Tongue (tissue), 2 donors: Measurements from ENCODE around the gene NT5C1A. TPM values are rescaled to one million over a fixed set of nuclear protein-coding genes. Genes with fewer than 3 reads are reported as not detected.

Experiments
- DNase-seq: peaks from one replicate; pipeline ENCODE4 v3.0.0-alpha.2; 2015
- total RNA-seq: library from RNA; depleted of rRNA; stranded (reverse); fragments of >200 nt; gene quantifications from one replicate; pipeline ENCODE4 v1.2.3, GENCODE V29; 2014

The NT5C1A gene
- total RNA-seq, 1 donor from 2014 or later = 19.6 TPM

- no peak for DNase-seq
Measured at GRCh38 chr1:39659110-39659509, 12.8 kb downstream of the NT5C1A start.

DNA sequence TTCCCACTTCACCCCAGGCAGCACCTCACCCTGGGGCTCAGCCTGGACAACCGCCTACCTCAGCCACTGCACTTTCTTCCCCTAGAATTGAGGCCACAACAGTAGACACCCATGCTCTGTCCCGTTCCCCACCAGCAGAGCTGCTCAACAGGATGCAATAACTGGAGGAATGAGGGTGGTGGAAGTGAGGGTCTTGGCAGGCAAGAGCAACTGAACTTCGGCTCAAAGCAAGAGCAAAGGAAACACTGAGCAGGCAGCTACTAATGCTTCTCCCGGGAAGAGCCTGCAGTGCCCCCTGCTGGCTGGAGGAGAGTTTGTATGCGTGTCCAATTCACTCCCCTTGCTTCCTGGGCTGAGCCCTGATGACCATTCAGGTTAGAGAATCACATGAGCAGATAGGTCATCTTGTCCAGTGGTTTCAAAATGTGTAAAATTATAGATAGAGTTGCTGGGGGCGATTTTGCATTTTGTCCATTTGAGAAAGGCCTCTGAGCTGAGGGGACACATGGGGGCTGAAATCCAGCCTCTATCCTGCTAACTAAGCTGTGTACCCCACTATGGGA, 13.9 kb downstream of the NT5C1A start:
- peak; percentile 82 for DNase-seq

GRCh38 chr1:39657402-39657801, 14.5 kb downstream of the NT5C1A start:
- no peak for DNase-seq

GRCh38 chr1:39656391-39656790, 15.5 kb downstream of the NT5C1A start:
- DNase-seq = no peak

DNA sequence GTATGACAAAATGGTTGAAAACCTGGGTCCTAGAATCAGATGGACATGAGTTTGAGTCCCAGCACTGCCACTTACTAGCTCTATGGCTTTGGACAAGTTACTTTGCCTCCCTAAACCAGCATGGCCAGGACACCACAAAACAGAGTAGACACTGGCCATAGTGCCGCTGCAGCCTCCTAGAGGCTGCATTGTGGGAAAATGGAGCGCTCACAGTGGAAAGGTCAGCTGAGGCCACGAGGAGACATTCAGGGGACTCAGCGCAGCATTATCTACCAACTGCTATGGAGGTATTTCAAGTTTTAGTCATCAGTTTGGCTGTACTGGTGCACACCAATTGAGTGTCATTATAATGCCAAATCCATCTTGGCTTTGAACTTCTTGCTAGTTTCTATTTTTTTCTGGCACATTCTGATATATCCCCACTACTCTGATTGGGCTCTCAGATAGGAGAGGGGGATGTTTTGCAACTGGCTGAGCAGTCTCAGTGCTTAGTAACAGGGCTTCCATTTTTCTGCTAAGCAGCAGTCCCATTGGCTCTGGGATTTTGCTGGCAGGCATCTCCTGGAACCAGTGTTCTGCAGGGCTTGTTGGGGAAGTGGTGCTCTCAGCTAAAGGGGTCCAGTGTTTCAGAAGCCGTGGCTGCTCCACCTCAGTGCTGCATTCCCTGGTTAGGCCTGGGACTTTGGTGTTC, 16.2 kb downstream of the NT5C1A start:
- DNase-seq = no peak

GRCh38 chr1:39654291-39654690, 17.6 kb downstream of the NT5C1A start:
- DNase-seq = no peak

DNA sequence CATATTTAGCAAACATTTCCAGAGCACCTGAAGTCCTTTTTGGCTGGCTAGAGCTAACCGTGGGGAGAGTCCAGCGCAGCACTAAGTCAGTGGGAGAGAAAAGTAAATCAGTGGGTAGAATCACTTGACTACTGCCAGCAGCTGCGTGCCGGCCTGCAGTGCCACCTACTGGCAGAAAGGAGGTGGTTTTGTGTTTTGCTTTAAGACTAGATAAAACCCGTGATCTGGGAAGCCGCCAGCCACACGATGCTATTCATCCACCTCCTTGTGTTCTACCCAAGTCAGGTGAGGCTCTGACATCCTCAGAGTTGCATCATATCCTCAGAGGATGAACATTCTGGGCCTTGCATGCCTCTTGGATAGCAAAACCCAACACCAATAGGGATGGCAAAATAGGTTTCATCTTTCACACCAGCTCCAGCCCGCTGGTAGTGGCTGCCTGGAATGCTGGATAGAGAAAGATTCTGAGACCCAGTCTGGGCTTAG, 18.3 kb downstream of the NT5C1A start:
- peak; percentile 92 for DNase-seq

- no peak for DNase-seq
Measured at GRCh38 chr1:39652554-39652953, 19.4 kb downstream of the NT5C1A start.

- DNase-seq = no peak
Measured at GRCh38 chr1:39652105-39652504, 19.8 kb downstream of the NT5C1A start.

DNA sequence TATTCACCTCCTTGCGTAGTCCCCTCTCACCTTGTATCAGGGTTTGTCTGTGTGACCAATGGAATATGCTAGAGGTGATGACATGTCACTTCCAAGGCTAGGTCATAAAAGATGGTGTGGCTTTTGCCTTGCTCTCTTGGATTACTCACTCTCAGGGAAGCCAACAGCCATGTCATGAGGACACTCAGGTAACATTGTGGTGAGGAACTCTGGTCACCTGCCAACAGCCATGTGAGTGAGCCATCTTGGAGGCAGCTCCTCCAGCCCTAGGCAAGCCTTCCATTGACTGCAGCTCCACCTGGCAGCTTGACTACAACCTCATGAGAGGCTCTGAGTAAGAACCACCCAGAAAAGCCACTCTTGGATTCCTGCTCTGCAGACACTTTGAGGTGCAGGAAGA, 21.5 kb downstream of the NT5C1A start:
- no peak for DNase-seq

DNA sequence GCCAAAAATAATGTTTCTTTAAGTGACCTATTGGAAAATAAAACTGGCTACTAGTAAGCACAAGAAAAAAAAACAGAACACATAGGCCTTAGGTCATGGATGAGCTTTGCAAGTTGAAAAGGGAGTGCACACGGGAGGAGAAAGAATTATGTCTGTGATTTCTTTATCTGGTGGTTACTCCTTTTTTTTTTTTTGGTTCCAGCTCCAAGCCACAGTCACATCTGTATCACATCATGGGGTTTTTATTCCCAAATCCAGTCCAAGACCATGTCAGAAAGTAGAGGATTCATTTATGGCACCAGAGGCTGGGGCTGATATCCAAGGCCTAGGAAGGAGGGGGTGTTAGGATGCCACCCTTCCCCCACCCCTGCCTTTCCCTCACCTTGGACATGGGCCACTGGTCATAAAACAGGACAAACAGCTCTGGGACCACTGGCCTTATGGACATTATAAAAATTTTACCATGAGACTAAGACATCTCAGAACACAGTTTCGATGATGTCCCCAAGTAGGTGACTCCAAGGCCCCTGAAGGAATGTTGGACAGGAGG, 22.2 kb downstream of the NT5C1A start:
- no peak for DNase-seq

DNA sequence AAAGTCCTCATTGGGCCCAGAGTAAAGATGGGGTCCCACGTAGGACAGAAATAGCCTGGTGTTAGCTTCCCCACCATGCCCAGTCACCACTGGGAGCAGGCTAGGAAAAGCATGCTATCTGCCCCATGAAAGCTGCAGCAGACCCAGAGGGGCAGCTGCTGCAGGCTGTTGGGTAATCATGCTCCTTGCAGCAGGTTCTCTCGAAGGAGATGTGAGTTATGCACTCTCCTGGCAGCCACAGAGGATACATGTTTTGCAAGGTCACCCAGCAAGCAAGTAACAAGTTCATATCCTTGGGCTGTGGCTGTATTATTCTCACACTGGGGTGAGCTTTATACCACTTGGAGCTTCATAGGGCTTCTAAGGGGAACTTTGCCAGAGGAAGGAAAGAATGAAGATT, 23.4 kb downstream of the NT5C1A start:
- DNase-seq = no peak

DNA sequence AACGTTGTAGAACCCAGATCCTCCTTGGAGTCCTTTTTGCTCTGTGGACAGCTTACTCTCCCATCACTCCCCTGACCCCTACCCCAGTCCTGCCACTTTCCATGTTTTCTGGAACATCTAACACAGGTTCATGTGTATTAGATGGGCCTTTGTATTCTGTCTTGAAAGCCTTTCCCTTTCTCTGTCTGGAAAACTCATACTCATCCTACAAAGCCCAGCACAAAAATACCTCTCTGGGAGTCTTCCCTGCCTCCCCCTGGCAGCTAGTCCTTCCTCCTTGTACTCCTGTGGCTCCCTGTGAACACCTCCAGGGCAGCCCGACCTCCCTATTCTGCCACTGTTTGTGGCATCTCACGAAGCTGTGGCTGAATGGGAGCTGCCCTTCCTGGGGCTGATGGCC, 24.7 kb downstream of the NT5C1A start:
- DNase-seq = no peak

DNA sequence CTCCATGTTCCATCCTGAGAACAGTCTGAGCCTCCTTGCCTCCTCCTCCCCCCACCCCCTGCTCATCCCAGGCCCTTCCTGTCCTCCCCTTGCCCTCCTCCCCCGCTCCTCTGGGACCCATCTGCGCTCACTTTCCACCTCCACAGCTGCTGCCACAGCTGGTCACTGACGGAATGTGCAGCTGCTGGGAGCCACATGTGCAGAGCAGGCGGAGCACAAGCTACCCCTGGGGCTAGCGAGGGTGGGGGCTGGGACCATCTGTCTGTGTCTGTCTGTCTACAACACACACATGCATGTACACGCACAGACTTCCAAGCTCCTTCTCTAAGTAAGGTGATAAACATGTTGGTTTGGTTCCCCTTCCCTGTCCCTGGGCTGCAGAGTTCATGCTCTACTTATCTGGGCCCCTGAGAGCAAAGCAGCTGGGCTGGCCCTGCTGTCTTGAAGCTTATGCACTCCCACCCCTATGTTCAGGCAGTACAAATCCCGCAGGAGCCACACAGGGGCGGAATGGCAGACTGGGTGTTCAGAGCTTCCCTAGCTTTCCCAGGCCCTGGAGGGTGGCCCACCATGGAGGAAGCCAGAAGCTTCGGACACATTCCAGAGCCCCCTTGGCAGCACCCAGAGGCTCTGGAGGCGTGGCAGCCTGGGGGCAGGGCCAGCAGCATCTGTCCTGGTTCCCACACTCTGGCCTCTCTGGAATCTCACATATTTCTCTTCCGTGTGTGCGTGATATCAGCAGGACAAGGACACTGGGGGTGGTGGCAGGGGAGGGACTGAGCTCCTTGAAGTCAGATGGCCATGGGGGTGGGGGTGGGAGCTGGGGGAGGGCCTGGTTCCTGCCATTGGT, 25.4 kb downstream of the NT5C1A start:
- DNase-seq = peak; percentile 98

GRCh38 chr1:39645411-39646043, 26.4 kb downstream of the NT5C1A start:
- DNase-seq = no peak

DNA sequence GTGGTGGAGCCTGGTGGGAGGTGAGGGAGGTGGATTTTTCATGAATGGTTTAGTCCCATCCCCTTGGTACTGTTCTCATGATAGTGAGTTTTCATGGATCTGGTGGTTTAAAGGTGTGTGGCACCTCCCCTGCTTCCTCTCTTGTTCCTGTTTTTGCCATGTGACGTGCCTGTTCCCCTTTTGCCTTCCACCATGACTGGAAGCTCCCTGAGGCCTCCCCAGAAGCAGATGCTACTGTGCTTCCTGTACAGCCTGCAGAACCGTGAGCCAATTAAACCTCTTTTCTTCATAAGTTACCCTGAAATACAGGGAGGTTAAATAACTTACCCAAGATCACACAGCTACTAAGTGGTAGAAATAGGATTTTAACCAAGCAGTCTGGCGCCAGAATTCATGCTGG, 28.2 kb downstream of the NT5C1A start:
- DNase-seq = no peak

GRCh38 chr1:39642796-39643195, 29.1 kb downstream of the NT5C1A start:
- DNase-seq = peak; percentile 47

GRCh38 chr1:39640861-39641260, 31.0 kb downstream of the NT5C1A start:
- no peak for DNase-seq

DNA sequence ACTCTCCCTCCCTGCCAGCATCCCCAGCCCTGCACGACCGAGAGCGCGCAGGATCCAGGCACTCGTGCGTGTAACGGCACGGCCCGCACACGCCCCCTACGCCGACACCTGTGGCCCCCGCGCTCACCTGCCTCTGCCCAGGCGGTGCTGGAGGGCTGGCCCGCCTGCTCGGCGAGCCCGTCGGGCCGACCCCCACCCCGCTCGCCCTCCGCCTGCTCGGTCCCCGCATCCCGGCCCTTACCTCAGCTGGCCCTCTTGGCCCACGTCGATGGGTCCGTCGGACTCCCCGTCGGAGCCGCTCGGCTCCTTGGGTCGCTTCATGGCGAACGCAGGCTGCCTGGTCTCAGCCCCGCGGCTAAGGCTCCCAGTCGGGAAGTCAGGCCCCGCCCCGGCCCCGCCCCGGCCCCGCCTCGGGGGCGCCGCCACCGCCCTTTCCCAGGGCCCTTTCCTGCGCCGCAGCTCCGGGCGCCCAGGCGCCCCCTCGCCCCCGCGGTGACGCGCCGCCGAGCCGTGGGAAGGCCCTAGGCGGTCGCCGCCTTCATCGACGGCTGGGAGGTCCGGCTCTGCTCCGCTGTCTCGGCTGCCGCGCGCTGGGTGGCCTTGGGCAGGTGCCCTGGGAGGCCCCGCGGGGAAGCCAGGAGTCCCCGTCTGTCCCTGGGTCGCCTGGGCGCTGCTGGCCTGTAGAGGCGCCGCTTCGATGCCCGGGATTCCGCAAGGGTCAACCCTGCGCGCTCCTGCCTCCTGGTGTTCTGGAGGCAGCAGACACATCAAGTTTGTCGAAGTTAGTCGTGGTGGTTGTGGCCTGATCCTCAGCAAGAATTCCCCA, 32.4 kb downstream of the NT5C1A start, which contains the start of gene HEYL:
Gene HEYL (minus strand): TSS at position 339 of the 826 bp plus-strand sequence. CDS start 18 bp downstream, at position 321.
- DNase-seq = peak; percentile 87

- no peak for DNase-seq
Measured at GRCh38 chr1:39638965-39639304, 33.0 kb downstream of the NT5C1A start.

DNA sequence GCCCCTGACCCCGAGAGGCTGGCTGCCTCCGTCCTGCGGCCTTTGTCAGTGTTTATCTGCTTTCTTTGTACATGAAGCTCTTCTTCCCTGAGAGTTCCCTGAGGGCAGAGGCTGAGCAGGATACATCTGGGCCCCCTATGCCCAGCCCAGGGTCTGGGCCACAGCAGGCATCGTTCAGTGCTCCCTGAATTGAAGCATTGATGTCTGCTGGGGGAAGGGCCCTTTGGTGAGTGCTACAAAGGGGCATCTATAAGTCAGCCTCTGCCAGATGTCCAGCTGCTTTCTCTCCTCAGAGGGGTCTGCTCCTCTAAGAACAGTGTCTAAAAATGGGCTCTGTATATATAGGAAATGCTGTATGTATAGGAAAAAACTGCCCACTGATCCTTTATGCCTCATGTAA, 34.5 kb downstream of the NT5C1A start:
- DNase-seq = peak; percentile 60

- DNase-seq = no peak
Measured at GRCh38 chr1:39635871-39636210, 36.1 kb downstream of the NT5C1A start.
